HEK293T (cell line): ENCODE data around the gene MAPRE2.

ENCODE experiments used
- CTCF ChIA-PET: fragments of 350-600 bp; formaldehyde crosslinking; extraction: SDS; loops from one replicate; lab custom pipeline; 2021; ENCODE audit warnings: antibody characterized with exemption, inconsistent platforms; lab: Yijun Ruan, JAX
- POLR2A ChIA-PET: fragments of 350-600 bp; formaldehyde crosslinking; extraction: SDS; loops from one replicate; lab custom pipeline; 2020; ENCODE audit warnings: antibody characterized with exemption, inconsistent platforms; lab: Yijun Ruan, JAX
- DNase-seq: peaks from one replicate; pipeline ENCODE4 v3.0.0; 2012; ENCODE audit warnings: mixed read lengths; ENCODE audit errors: extremely low spot score
- ARNT ChIP-seq: fragments of 450-650 bp; IDR thresholded peaks from 2 replicates; pipeline ENCODE4 v1.6.1; 2017; ENCODE audit warnings: mild to moderate bottlenecking
- BHLHE40 ChIP-seq: fragments of 450-650 bp; IDR thresholded peaks from 2 replicates; pipeline ENCODE4 v1.6.1; 2016; ENCODE audit warnings: mild to moderate bottlenecking, moderate library complexity, borderline replicate concordance
- CTBP1 ChIP-seq: fragments of 450-650 bp; IDR thresholded peaks from 2 replicates; pipeline ENCODE4 v1.6.1; 2016; ENCODE audit warnings: borderline replicate concordance
- ELF4 ChIP-seq: fragments of 450-650 bp; IDR thresholded peaks from 2 replicates; pipeline ENCODE4 v1.6.1; 2017; ENCODE audit warnings: antibody characterized with exemption
- FOXA1 ChIP-seq: fragments of 450-650 bp; IDR thresholded peaks from 2 replicates; pipeline ENCODE4 v1.6.1; 2016; ENCODE audit warnings: mild to moderate bottlenecking
- FOXK2 ChIP-seq: fragments of 450-650 bp; IDR thresholded peaks from 2 replicates; pipeline ENCODE4 v1.6.1; 2016; ENCODE audit warnings: mild to moderate bottlenecking
- FOXM1 ChIP-seq: fragments of 450-650 bp; IDR thresholded peaks from 2 replicates; pipeline ENCODE4 v1.6.1; 2017; ENCODE audit warnings: mild to moderate bottlenecking, borderline replicate concordance
- HDGF ChIP-seq: fragments of 450-650 bp; IDR thresholded peaks from 2 replicates; pipeline ENCODE4 v1.6.1; 2017; ENCODE audit warnings: antibody characterized with exemption, borderline replicate concordance
- L3MBTL2 ChIP-seq: fragments of 450-650 bp; conservative IDR thresholded peaks from 2 replicates; pipeline ENCODE4 v1.6.1; 2016; ENCODE audit warnings: mild to moderate bottlenecking
- LEF1 ChIP-seq: fragments of 450-650 bp; IDR thresholded peaks from 2 replicates; pipeline ENCODE4 v1.6.1; 2017; ENCODE audit warnings: mild to moderate bottlenecking, borderline replicate concordance
- NFRKB ChIP-seq: fragments of 450-650 bp; IDR thresholded peaks from 2 replicates; pipeline ENCODE4 v1.6.1; 2016; ENCODE audit warnings: mild to moderate bottlenecking, moderate library complexity
- PKNOX1 ChIP-seq: fragments of 450-650 bp; IDR thresholded peaks from 2 replicates; pipeline ENCODE4 v1.6.1; 2016
- SP1 ChIP-seq: fragments of 450-650 bp; IDR thresholded peaks from 2 replicates; pipeline ENCODE4 v1.6.1; 2017
- SUZ12 ChIP-seq: fragments of 450-650 bp; IDR thresholded peaks from 2 replicates; pipeline ENCODE4 v1.6.1; 2016; ENCODE audit warnings: mild to moderate bottlenecking
- TARDBP ChIP-seq: fragments of 450-650 bp; IDR thresholded peaks from 2 replicates; pipeline ENCODE4 v1.6.1; 2016
- ZNF384 ChIP-seq: fragments of 450-650 bp; IDR thresholded peaks from 2 replicates; pipeline ENCODE4 v1.6.1; 2016

MAPRE2 gene

DNA sequence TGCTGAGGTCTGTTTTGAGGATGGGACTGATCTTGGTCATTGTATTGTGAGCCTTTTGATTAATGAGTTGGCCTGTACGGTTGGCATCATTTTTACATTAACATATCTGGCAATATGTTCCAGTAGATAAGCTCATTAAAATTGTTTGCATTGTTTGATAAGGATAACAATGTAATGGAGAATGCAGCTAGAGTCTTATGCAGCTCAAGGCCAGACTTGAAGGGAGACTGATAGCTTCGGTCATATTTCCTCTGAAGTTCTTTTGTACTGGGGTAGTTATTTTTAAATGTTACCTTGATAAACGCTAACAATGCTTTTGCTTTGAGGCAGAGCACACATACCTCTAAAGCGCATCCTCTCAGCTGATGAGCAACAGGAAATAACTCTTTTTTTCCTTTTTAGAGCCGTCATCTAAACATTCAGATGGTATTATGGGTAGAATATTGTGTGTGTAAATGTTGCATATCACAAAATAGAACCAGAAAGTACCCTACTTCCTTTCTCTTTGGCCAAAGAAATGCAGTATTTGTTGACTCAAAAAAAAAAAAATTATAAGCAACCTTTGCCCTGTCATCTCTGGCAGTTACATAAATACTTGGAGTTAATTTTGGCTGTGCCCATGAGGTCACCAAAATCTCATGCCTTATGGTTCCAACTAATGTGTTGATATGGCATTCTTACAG lies 1.3 kb downstream of the MAPRE2 start:
- no peak for TF ChIP-seq L3MBTL2
- TF ChIP-seq ELF4 = no peak
- no peak for TF ChIP-seq TARDBP
- TF ChIP-seq HDGF = no peak
- TF ChIP-seq BHLHE40 = no peak
- TF ChIP-seq ZNF384 = no peak
- TF ChIP-seq SUZ12 = no peak
- TF ChIP-seq CTBP1 = no peak
- TF ChIP-seq SP1 = no peak
- TF ChIP-seq LEF1 = no peak
- no peak for TF ChIP-seq FOXA1
- TF ChIP-seq NFRKB = no peak
- no peak for TF ChIP-seq FOXM1
- no peak for TF ChIP-seq ARNT
- no peak for TF ChIP-seq PKNOX1
- no peak for TF ChIP-seq FOXK2
- ChIA-PET POLR2A (interaction anchor here (0.9 to 3.1 kb wide), 11 partner anchors 8 to 101 kb away, joined by 3 to 18 read pairs (median 5); no protein-coding TSS in a partner anchor), CTCF (interaction anchor here (0.6 to 0.7 kb wide), 3 partner anchors 11 to 22 kb away, joined by 3 read pairs; no protein-coding TSS in a partner anchor)
- no peak for DNase-seq

GRCh38 chr18:35043207-35043606 lies 2.0 kb downstream of the MAPRE2 start:
- DNase-seq = no peak
- ChIA-PET CTCF (no interaction called here), POLR2A (no interaction called here)
- TF ChIP-seq FOXA1 = no peak
- no peak for TF ChIP-seq NFRKB
- no peak for TF ChIP-seq CTBP1
- no peak for TF ChIP-seq BHLHE40
- TF ChIP-seq FOXM1 = no peak
- no peak for TF ChIP-seq SP1
- TF ChIP-seq HDGF = no peak
- no peak for TF ChIP-seq LEF1
- no peak for TF ChIP-seq FOXK2
- TF ChIP-seq SUZ12 = no peak
- TF ChIP-seq ELF4 = no peak
- TF ChIP-seq PKNOX1 = no peak
- no peak for TF ChIP-seq TARDBP
- no peak for TF ChIP-seq ZNF384
- no peak for TF ChIP-seq ARNT
- no peak for TF ChIP-seq L3MBTL2

- POLR2A ChIA-PET = no interaction called here
- TF ChIP-seq TARDBP (no peak), CTBP1 (no peak), FOXM1 (no peak), L3MBTL2 (no peak), BHLHE40 (no peak), LEF1 (no peak)
- DNase-seq = no peak
- CTCF ChIA-PET = no interaction called here
Observed at GRCh38 chr18:35045121-35045520, 3.9 kb downstream of the MAPRE2 start.

- POLR2A ChIA-PET = no interaction called here
- TF ChIP-seq SP1 (no peak), LEF1 (no peak), HDGF (no peak), ZNF384 (no peak), L3MBTL2 (no peak), SUZ12 (no peak), ELF4 (no peak), PKNOX1 (no peak), FOXM1 (no peak), TARDBP (no peak), FOXK2 (no peak), FOXA1 (no peak), BHLHE40 (no peak), NFRKB (no peak), ARNT (no peak), CTBP1 (no peak)
- no peak for DNase-seq
- CTCF ChIA-PET = interaction anchor here (1.3 kb wide), 1 partner anchor 19 kb away, joined by 10 read pairs; no protein-coding TSS in a partner anchor
Observed at GRCh38 chr18:35045806-35046205, 4.6 kb downstream of the MAPRE2 start.

DNA sequence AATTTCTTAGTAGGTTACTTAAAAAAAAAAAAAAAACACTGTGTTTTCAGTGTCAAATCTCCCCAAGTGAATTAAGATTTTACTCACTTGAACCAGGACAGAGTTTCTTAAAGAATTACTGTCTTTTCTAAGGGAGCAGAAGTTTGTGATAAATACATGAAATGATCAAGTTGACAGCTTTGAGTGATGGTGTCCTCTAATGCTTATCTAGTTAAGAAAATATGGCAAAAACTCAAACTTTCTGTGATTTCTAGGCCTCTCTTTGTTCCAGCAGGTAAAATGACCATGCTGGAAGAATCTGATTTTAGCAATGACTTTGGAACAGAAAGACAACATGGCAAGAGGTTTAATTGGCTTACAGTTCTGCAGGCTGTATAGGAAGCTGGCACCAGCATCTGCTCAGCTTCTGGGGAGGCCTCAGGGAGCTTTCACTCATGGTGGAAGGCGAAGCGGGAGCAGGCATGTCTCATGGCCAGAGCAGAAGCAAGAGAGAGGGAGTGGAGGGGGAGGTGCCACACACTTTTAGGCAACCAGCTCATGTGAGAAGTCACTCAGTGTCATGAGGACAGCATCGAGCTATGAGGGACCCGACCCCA lies 6.6 kb downstream of the MAPRE2 start:
- DNase-seq = no peak
- ChIA-PET POLR2A (no interaction called here), CTCF (interaction anchor here (0.6 to 1.4 kb wide), 2 partner anchors 23 to 933 kb away, joined by 4 to 5 read pairs; no protein-coding TSS in a partner anchor)
- TF ChIP-seq CTBP1 (no peak), NFRKB (no peak), ARNT (no peak), ELF4 (no peak), HDGF (no peak), SP1 (no peak), TARDBP (no peak), PKNOX1 (no peak), LEF1 (no peak), BHLHE40 (no peak), FOXM1 (no peak), L3MBTL2 (no peak), ZNF384 (no peak), FOXK2 (no peak), FOXA1 (no peak), SUZ12 (no peak)
